Endothelial cell (in vitro differentiated cells): ENCODE results near the gene LIPE. TPM values are rescaled to one million over a fixed set of nuclear protein-coding genes. Genes with fewer than 3 reads are reported as not detected.
A peak's percentile ranks its signal among the peaks of the same experiment; 100 is the strongest.

Experiments
- DNase-seq: peaks from one replicate; pipeline ENCODE4 v3.0.0; 2021; ENCODE audit warnings: low spot score
- H3K27ac Mint-ChIP-seq: one replicate; pipeline ENCODE4 v1.8.0; 2021; ENCODE audit warnings: mixed read lengths, inconsistent platforms; ENCODE audit not compliant: unreplicated experiment
- H3K27me3 Mint-ChIP-seq: one replicate; pipeline ENCODE4 v1.8.0; 2021; ENCODE audit warnings: mild to moderate bottlenecking, moderate library complexity, mixed read lengths, inconsistent platforms; ENCODE audit not compliant: unreplicated experiment
- H3K36me3 Mint-ChIP-seq: one replicate; pipeline ENCODE4 v1.8.0; 2021; ENCODE audit warnings: mild to moderate bottlenecking, low read depth, mixed read lengths, inconsistent platforms; ENCODE audit not compliant: unreplicated experiment
- H3K4me1 Mint-ChIP-seq: one replicate; pipeline ENCODE4 v1.8.0; 2021; ENCODE audit warnings: mild to moderate bottlenecking, mixed read lengths, inconsistent platforms; ENCODE audit not compliant: unreplicated experiment
- H3K4me3 Mint-ChIP-seq: one replicate; pipeline ENCODE4 v1.8.0; 2021; ENCODE audit warnings: mild to moderate bottlenecking, mixed read lengths, inconsistent platforms; ENCODE audit not compliant: unreplicated experiment
- H3K9me3 Mint-ChIP-seq: one replicate; pipeline ENCODE4 v1.8.0; 2021; ENCODE audit warnings: mixed read lengths, inconsistent platforms; ENCODE audit not compliant: unreplicated experiment
- CTCF ChIP-seq: fragments of 200-600 bp; sonication (generic); IDR thresholded peaks from one replicate; pipeline ENCODE4 v1.5.0; 2021; ENCODE audit warnings: antibody characterized with exemption; ENCODE audit not compliant: unreplicated experiment
- total RNA-seq: library from RNA; stranded (reverse); fragmentation: NEBNext Ultra II Directional; extraction: Animal tissue kit (Norgen Biotek cat#: 25700); gene quantifications from one replicate; pipeline ENCODE4 v1.2.1, GENCODE V29; 2021; ENCODE audit not compliant: unreplicated experiment

The LIPE gene
- total RNA-seq, 1 donor from 2014 or later, result 5.5 TPM

- TF ChIP-seq CTCF, result peak; percentile 94
- H3K27ac Mint-ChIP-seq, result no peak overlapping the region
These were observed 13.3 kb upstream of the LIPE start for GRCh38 chr19:42440357-42441048.

GRCh38 chr19:42436006-42436405, 8.8 kb upstream of the LIPE start:
- peaks cover 1% of the 10 kb centered on the region for H3K27me3 Mint-ChIP-seq
- TF ChIP-seq CTCF, result no peak
- no peak overlapping the region for H3K27ac Mint-ChIP-seq
- no peak for DNase-seq
- no peaks in the 10 kb centered on the region for H3K36me3 Mint-ChIP-seq
- H3K9me3 Mint-ChIP-seq, result no peaks in the 10 kb centered on the region
- no peak overlapping the region for H3K4me3 Mint-ChIP-seq
- peaks cover 6% of the 10 kb centered on the region for H3K4me1 Mint-ChIP-seq

More at GRCh38 chr19:42440357-42441048, 13.3 kb upstream of the LIPE start:
- Mint-ChIP-seq H3K4me3 (no peak overlapping the region), H3K9me3 (peaks cover 4% of the 10 kb centered on the region), H3K4me1 (peaks cover 12% of the 10 kb centered on the region), H3K27me3 (no peaks in the 10 kb centered on the region), H3K36me3 (no peaks in the 10 kb centered on the region)
- DNase-seq, result peak; percentile 89

- no peaks in the 10 kb centered on the region for H3K9me3 Mint-ChIP-seq
- no peak for TF ChIP-seq CTCF
- H3K4me3 Mint-ChIP-seq, result no peak overlapping the region
- peaks cover 1% of the 10 kb centered on the region for H3K27me3 Mint-ChIP-seq
- no peaks in the 10 kb centered on the region for H3K36me3 Mint-ChIP-seq
- DNase-seq, result no peak
- H3K4me1 Mint-ChIP-seq, result peaks cover 6% of the 10 kb centered on the region
- H3K27ac Mint-ChIP-seq, result no peak overlapping the region
These were observed 8.1 kb upstream of the LIPE start for GRCh38 chr19:42435316-42435715.

- DNase-seq, result peak; percentile 76
- H3K4me3 Mint-ChIP-seq, result no peak overlapping the region
- H3K27ac Mint-ChIP-seq, result peak overlapping the region; percentile 48
- H3K27me3 Mint-ChIP-seq, result peaks cover 1% of the 10 kb centered on the region
- peak; percentile 59 for TF ChIP-seq CTCF
- no peaks in the 10 kb centered on the region for H3K9me3 Mint-ChIP-seq
- H3K4me1 Mint-ChIP-seq, result peaks cover 6% of the 10 kb centered on the region
- H3K36me3 Mint-ChIP-seq, result no peaks in the 10 kb centered on the region
These were observed 6.5 kb upstream of the LIPE start for GRCh38 chr19:42433503-42434260.

- Mint-ChIP-seq H3K4me3 (no peak overlapping the region), H3K27ac (no peak overlapping the region), H3K36me3 (no peaks in the 10 kb centered on the region), H3K4me1 (peaks cover 6% of the 10 kb centered on the region), H3K27me3 (peaks cover 3% of the 10 kb centered on the region), H3K9me3 (no peaks in the 10 kb centered on the region)
- no peak for TF ChIP-seq CTCF
- DNase-seq, result no peak
These were observed 4.3 kb upstream of the LIPE start for GRCh38 chr19:42431486-42431885.
